WI38 (cell line): ENCODE measurements around the gene KRT33A.
"Not testable (repeated sequence)": the region's sequence is repeated elsewhere in the genome, so short reads cannot be mapped to it uniquely, and the experiment has no call there.

Experiments
- H3K4me3 ChIP-seq: 2 replicates; pipeline ENCODE4 v1.5.1; 2011; ENCODE audit warnings: low read depth, mild to moderate bottlenecking, control low read depth, low read length
- TF ChIP-seq, protein P1 (sequence below): IDR thresholded peaks from 2 replicates; pipeline ENCODE4 v1.5.1; 2012; ENCODE audit warnings: low read depth, mild to moderate bottlenecking, control low read depth, low read length

Gene KRT33A

DNA sequence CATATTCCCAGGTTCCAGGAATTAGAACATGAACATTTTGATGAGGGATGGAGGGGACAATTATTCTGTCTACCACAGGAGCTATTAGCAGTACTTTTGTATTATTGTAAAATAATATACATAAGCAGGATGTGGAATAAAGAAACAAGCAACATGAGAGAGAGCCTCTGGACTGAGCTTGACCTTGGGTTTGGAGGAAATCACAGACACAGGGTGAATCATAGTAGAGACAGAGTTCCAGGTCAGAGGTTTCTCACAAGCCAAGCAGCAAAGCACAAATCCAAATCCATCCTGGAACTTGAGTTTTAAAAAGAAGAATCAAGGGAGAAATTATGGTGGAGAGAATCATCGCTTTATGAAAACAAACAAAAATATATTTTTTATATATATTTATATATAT is 41.6 kb upstream of the KRT33A start:
- TF ChIP-seq, protein P1, sequence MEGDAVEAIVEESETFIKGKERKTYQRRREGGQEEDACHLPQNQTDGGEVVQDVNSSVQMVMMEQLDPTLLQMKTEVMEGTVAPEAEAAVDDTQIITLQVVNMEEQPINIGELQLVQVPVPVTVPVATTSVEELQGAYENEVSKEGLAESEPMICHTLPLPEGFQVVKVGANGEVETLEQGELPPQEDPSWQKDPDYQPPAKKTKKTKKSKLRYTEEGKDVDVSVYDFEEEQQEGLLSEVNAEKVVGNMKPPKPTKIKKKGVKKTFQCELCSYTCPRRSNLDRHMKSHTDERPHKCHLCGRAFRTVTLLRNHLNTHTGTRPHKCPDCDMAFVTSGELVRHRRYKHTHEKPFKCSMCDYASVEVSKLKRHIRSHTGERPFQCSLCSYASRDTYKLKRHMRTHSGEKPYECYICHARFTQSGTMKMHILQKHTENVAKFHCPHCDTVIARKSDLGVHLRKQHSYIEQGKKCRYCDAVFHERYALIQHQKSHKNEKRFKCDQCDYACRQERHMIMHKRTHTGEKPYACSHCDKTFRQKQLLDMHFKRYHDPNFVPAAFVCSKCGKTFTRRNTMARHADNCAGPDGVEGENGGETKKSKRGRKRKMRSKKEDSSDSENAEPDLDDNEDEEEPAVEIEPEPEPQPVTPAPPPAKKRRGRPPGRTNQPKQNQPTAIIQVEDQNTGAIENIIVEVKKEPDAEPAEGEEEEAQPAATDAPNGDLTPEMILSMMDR = no peak

DNA sequence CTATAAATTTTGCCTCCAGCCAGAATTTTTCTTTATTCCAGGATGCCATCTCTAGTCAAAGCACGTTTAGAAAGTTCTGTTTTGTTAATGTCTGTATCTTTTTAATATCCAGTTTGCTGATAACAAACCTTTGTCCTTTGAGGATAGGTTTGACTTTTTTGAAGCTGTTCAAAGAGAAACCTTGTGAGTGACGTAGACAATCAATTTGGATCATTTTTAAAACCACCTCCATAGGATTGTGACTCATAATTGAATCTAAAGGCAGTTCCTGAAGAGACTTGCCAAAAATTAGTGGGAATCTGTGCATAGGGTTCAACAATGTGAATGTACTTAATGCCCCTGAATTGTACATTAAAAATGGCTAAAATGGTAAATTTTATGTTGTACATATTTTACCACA is 40.9 kb upstream of the KRT33A start:
- H3K4me3 ChIP-seq = no peak overlapping the region

More for the DNA sequence above, 41.6 kb upstream of the KRT33A start:
- H3K4me3 ChIP-seq = no peak overlapping the region

DNA sequence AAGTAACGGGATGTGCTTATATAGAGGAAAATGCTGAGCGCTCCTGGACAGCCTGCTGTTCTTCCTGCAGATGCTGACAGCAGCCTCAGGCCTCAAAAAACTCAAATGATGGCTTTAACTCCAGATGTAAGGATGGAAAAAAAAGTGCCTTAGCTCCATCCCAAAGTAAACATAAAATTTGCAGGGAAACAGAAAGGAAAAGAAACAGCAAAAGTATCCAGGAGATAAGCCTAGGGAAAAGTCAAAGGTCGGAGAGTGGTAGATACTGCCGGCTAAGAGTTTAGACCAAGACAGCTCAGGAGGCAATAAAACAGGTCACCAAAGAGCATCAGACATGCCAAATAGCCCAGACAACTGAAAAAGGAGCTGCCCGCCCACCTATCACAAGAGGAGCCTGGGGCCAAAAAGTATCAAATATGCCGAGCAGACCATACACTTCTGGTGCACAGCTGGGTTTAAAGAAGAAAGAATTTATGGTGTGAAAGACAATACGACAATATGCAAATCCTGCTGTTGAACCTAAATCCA is 39.8 kb upstream of the KRT33A start:
- no peak overlapping the region for H3K4me3 ChIP-seq
- TF ChIP-seq, protein P1 = no peak

More for the DNA sequence above, 40.9 kb upstream of the KRT33A start:
- TF ChIP-seq, protein P1 = no peak

DNA sequence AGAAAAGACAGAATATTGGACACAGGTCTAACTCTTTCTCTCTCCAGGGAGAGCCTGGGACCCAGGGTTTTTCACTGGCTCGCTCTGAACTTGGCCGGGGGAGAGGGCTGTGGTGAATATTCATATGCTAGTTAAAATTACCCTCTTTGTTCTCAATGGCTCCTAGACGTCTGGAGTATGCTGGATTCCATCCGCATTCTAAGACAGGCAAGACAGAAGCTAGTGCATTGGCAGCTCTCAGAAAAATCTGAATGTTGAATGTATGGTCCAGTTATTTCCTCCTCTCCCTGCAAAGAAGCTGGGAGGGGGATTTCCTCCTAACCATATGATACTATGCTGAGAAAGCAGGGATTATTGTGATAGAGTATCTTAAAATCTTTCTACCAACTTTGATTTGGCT is 37.0 kb upstream of the KRT33A start:
- no peak overlapping the region for H3K4me3 ChIP-seq
- TF ChIP-seq, protein P1 = no peak

DNA sequence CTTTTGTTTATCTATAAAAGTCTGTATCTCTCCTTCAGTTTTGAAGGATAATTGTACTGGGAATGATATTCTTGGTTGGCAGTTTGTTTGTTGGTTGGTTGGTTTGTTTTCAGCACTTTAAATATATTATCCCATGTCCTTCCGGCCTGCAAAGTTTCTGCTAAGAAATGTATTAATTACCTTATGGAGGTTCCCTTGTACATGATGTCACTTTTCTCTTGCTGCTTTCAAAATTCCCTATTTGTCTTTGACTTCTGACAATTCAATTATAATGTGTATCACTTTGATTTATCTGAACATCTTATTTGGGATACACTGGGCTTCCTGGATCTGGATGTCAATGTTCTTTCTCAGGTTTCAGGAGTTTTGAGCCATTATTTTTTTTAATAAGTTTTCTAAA is 35.6 kb upstream of the KRT33A start:
- TF ChIP-seq, protein P1 = no peak

DNA sequence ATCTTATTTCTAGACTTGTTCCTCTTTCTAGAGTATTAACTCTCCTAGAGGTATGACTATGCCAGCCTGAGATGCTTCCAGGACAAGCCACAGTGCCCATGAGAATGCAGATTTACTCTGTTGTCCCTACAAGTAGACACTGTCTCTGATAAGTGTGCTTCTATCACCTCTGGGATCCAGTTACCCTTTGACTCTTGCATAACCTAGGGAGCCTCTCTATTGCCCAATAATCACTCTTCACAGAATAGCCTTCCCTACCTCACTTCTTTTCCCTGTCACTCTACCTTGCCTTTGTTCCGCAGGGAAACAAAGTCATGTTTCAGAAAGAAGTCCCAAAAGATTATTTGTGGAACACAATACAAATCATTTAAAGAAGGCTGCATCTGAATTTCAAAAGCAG is 33.1 kb upstream of the KRT33A start:
- TF ChIP-seq, protein P1 = no peak
- H3K4me3 ChIP-seq = no peak overlapping the region

More for the DNA sequence above, 35.6 kb upstream of the KRT33A start:
- no peak overlapping the region for H3K4me3 ChIP-seq

DNA sequence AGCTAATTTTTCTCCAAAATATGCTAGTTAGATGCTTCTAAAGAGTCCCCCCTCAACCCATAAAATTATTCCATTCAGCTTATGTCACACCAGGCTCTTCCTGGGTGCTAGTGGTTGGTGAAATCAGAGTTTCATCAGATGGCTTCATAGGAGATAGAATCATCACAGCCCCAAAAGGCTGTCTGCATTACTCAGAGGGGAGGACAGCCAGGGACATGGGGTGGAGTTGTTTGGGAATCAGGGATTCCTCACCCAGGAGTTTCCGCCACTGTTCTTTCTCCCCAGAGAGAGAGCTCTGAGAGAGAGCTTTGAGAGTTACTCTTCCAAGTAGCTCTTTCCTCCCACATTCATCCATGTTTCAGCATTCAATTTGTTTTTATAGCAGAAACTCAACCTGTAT is 31.8 kb upstream of the KRT33A start:
- TF ChIP-seq, protein P1 = no peak
- no peak overlapping the region for H3K4me3 ChIP-seq

DNA sequence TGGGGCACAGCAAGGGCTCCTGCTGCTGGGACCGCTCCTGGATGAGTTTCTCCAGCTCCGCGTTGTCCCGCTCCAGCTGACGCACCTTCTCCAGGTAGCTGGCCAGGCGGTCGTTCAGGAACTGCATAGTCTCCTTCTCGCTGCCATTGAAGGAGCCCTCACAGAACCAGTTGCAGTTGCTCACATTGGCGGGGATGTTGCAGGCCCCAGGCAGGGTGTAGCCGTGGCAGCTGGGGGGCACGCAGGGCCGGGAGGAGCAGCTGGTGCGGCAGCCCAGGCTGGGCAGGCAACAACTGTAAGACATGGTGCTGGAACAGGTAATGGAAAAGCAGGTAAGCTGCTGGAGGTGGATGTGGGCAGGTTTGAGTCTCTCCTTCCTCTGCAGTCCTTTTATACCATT is 31.3 kb upstream of the KRT33A start, which contains the start of gene KRT34:
KRT34 (minus strand) TSS at position 364 of the 400 bp plus-strand sequence; CDS start at position 304, 60 bp downstream.
- H3K4me3 ChIP-seq = not testable (repeated sequence)

DNA sequence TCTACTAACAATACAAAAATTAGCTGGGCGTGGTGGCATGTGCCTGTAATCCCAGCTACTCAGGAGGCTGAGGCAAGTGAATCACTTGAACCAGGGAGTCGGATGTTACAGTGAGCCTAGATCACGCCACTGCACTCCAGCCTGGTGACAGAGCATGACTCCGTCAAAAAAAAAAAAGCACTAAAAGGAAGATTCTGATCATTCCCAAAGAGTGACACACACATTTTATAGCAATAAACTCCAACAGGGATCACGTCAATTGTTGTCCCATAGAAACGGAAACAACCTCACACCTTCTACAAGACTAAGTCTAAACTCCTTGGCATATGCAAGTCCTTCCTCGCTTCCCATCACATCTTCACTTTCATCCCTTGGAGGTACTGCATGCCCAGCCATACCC is 29.5 kb upstream of the KRT33A start:
- H3K4me3 ChIP-seq = not testable (repeated sequence)
